H1 (cell line): ENCODE results near the gene MPZL3.

Source experiments
- ASH2L ChIP-seq: fragments of 200-600, 300-600 bp; sonication (generic); IDR thresholded peaks from one replicate; pipeline ENCODE4 v1.7.1; 2017; ENCODE audit warnings: low read length
- EP300 ChIP-seq, 2 experiments: IDR thresholded peaks; 1 replicate in 1 of 2; 2 replicates in 1 of 2; pipeline ENCODE4 v1.6.1; 2011 to 2012; ENCODE audit warnings: low read depth in 2 of 2, low read length in 2 of 2, mild to moderate bottlenecking in 2 of 2, borderline replicate concordance in 1 of 2, inconsistent platforms in 1 of 2, moderate library complexity in 1 of 2
- HDAC6 ChIP-seq: IDR thresholded peaks from one replicate; pipeline ENCODE4 v1.7.1; 2012; ENCODE audit warnings: low read depth, mild to moderate bottlenecking, inconsistent platforms, low read length, moderate library complexity
- POLR2AphosphoS5 ChIP-seq: IDR thresholded peaks from 2 replicates; pipeline ENCODE4 v1.6.1; 2011; ENCODE audit warnings: low read depth, low read length
- SP1 ChIP-seq: IDR thresholded peaks from 2 replicates; pipeline ENCODE4 v1.6.1; 2011; ENCODE audit warnings: low read depth, low read length
- TAF1 ChIP-seq: IDR thresholded peaks from 2 replicates; pipeline ENCODE4 v1.6.1; 2011; ENCODE audit warnings: mild to moderate bottlenecking, low read depth, low read length
- YY1 ChIP-seq: IDR thresholded peaks from 2 replicates; pipeline ENCODE4 v1.6.1; 2011; ENCODE audit warnings: low read depth, mild to moderate bottlenecking, low read length
- ZNF274 ChIP-seq: IDR thresholded peaks from 2 replicates; pipeline ENCODE4 v1.7.0; 2012; ENCODE audit warnings: low read length, borderline replicate concordance; ENCODE audit errors: extremely low read depth
- TF ChIP-seq, protein P1 (sequence below): IDR thresholded peaks from 2 replicates; pipeline ENCODE4 v1.6.1; 2012; ENCODE audit warnings: inconsistent platforms
- TF ChIP-seq, protein P2 (sequence below): IDR thresholded peaks from 2 replicates; pipeline ENCODE4 v1.6.1; 2011; ENCODE audit warnings: low read depth, mild to moderate bottlenecking, low read length; ENCODE audit not compliant: insufficient read depth
- TF ChIP-seq, protein P3 (sequence below), 3 experiments: IDR thresholded peaks; 1 replicate in 2 of 3; 2 replicates in 1 of 3; pipeline versions ENCODE4 v1.5.1 to v1.6.1; 2011; ENCODE audit warnings: low read length in 3 of 3, mild to moderate bottlenecking in 3 of 3, inconsistent platforms in 2 of 3, low read depth in 1 of 3, moderate library complexity in 1 of 3; ENCODE audit not compliant: insufficient read depth in 1 of 3; ENCODE audit errors: control extremely low read depth in 1 of 3
- TF ChIP-seq, protein P4 (sequence below): IDR thresholded peaks from 2 replicates; pipeline ENCODE4 v1.6.1; 2011; ENCODE audit warnings: low read length, improper control_type of control experiment

DNA sequence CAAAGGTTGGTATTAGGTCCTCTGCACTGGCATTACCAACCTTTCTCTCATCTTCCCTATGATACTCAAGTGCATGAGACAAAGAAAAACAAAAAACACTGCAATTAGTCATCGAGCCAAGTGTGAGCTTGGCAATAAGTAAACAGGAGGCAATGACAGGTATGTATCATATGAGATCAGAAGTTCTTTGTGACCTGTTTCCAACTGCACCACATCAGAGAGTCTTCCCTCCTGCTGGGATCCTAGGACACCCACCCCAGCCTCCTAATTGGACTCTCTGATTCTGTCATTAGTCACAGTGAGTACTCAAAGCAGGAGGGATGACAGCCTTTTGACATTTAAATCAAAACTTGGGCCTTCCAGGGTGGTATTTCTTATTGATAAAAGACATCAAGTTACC, 19.5 kb downstream of the MPZL3 start:
- TF ChIP-seq TAF1 (no peak), POLR2AphosphoS5 (no peak), YY1 (no peak), SP1 (no peak), EP300 (IDR thresholded peaks at IDR 0.05; ENCODE audit: borderline replicate concordance in 1 of 2, low read depth in 2 of 2, low read length in 2 of 2) (no peak), ASH2L (no peak), HDAC6 (no peak), ZNF274 (no peak)
- TF ChIP-seq, protein P1, sequence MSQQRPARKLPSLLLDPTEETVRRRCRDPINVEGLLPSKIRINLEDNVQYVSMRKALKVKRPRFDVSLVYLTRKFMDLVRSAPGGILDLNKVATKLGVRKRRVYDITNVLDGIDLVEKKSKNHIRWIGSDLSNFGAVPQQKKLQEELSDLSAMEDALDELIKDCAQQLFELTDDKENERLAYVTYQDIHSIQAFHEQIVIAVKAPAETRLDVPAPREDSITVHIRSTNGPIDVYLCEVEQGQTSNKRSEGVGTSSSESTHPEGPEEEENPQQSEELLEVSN, result no peak
- TF ChIP-seq, protein P2, sequence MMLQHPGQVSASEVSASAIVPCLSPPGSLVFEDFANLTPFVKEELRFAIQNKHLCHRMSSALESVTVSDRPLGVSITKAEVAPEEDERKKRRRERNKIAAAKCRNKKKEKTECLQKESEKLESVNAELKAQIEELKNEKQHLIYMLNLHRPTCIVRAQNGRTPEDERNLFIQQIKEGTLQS, result no peak
- TF ChIP-seq, protein P3, sequence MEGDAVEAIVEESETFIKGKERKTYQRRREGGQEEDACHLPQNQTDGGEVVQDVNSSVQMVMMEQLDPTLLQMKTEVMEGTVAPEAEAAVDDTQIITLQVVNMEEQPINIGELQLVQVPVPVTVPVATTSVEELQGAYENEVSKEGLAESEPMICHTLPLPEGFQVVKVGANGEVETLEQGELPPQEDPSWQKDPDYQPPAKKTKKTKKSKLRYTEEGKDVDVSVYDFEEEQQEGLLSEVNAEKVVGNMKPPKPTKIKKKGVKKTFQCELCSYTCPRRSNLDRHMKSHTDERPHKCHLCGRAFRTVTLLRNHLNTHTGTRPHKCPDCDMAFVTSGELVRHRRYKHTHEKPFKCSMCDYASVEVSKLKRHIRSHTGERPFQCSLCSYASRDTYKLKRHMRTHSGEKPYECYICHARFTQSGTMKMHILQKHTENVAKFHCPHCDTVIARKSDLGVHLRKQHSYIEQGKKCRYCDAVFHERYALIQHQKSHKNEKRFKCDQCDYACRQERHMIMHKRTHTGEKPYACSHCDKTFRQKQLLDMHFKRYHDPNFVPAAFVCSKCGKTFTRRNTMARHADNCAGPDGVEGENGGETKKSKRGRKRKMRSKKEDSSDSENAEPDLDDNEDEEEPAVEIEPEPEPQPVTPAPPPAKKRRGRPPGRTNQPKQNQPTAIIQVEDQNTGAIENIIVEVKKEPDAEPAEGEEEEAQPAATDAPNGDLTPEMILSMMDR (IDR thresholded peaks at IDR 0.05; ENCODE audit: control extremely low read depth in 1 of 3, insufficient read depth in 1 of 3, low read depth in 1 of 3, low read length in 3 of 3), result no peak
- TF ChIP-seq, protein P4, sequence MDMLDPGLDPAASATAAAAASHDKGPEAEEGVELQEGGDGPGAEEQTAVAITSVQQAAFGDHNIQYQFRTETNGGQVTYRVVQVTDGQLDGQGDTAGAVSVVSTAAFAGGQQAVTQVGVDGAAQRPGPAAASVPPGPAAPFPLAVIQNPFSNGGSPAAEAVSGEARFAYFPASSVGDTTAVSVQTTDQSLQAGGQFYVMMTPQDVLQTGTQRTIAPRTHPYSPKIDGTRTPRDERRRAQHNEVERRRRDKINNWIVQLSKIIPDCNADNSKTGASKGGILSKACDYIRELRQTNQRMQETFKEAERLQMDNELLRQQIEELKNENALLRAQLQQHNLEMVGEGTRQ, result no peak
